GM19043 (cell line): ENCODE results near the gene BRI3BP.
"Not testable (repeated sequence)": the region's sequence is repeated elsewhere in the genome, so short reads cannot be mapped to it uniquely, and the experiment has no call there.

Experiments
- ATAC-seq: cut with Tn5 transposase; IDR thresholded peaks from one replicate; pipeline ENCODE4 v1.9.1; 2021; ENCODE audit warnings: low read depth; ENCODE audit not compliant: unreplicated experiment

Gene BRI3BP

DNA sequence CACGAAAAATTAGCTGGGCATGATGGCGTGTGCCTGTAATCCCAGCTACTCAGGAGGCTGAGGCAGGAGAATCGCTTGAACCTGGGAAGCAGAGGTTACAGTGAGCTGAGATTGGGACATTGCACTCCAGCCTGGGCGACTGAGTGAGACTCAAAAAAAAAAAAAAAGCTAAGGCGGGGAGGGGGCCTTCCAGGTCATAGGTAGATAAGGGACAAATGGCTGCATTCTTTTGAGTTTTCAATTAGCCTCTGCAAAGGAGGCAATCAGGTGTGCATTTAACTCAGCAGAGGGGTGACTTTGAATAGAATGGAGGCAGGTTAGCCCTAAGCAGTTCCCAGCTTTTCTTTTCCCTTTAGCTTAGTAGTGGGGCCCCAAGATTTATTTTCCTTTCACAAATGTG lies 71.0 kb downstream of the BRI3BP start:
- ATAC-seq, result no peak

DNA sequence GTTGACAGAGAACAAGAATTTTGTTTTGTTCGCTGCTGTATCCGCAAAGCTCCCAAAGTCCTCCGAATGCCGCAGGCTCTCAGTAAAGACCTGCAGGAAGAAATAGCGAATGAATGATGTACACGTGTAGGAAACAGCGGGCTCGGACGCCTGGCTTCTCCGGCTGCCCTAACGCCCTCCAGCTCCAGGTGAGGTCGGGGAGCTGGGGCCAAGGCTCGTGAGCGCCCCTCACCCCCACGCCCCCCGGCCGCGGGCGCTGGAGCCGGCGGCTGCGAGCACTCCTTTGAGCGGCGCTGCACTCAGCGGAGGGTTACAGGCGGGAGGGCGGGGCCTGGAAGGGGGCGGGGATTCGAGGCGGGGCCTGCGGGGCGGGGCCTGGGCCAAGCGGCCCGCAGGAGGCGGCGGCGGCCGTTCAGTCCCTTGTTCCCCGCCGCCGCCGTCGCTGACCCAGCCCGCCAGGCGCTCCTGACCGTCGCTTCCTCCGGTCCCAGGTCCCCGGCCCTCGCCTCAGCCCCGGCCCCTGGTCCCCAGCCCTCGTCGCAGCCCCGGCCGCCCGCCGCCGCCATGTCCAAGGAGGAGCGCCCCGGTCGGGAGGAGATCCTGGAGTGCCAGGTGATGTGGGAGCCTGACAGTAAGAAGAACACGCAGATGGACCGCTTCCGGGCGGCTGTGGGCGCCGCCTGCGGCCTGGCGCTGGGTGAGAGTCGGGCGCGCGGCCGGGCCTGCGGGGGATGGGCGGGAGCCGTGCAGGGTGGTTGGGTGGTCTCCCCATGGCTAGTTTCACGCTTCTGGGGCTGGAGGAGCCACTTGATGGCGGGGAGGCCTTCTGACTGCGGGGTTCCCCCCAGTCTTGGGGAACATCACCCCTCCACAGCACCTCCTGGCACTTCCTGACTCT lies 71.8 kb downstream of the BRI3BP start, which contains the start of gene AACS:
AACS (plus strand) TSS at position 415 of the 898 bp plus-strand sequence; CDS start at position 565, 150 bp downstream.
- peak; percentile 90 for ATAC-seq

DNA sequence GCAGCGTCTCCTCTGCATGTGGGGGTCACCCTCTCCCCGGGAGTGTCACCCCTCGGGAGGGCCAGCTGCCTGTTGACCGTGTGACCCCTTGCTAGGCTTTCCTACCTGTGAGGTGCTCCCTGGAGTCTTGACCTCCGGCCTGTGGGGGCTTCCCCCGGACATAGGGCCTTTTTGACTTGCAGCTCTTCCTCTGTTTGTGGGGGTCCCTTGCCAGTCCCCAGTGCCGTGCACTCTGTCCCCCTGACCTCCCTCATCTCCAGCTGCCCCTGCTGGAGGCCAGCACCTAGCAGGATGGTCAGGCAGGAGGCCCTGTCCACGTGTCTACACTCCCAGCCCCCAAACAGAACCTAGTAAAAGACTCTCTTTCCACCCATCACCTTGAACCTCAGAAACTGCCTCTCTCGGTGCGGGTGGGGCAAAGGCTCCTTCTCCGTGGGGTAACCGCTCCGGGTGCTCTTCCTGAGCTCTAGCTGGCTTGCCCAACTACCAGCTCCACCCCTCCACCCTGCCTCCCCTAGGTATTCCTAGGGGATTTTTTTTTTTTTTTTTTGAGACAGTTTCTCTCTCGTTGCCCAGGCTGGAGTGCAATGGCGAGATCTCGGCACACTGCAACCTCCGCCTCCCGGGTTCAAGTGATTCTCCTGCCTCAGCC lies 72.6 kb downstream of the BRI3BP start:
- no peak for ATAC-seq

DNA sequence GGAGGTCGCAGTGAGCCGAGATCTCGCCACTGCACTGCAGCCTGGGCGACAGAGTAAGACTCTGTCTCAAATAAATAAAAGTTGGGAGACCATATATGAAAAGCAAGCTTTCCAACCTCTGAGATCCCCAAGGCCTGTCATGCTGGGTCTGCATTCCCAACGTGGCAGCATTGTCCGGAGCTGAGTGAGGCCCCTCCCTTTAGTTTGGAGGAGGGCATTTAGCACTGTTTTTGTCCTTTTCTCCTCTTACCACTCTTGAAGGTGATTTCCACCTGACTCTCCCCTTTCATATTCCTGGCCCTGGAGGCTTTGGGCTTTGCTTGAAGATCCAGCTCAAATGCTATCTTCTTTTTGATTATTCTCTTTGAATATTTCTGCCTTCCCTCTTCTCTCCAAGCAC lies 74.9 kb downstream of the BRI3BP start:
- ATAC-seq, result no peak

DNA sequence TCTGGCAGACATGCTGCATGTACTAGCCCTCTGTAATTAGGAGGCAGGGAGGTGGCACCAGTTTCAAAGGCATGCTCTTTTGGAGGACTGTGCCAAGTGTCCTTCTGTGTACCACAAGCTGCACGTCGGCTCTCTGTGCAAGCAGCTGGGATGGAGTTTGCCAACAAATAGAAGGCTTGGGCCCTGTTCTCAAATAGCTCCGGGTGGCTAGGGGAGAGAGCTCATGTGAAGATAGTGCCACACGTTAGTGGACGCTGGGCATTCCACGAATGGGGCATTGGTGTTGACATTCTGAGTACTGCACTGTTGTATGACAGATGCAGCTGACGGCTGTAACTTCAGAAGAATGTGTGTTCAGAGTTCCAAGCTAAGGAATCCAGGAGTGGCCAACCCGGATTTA lies 76.2 kb downstream of the BRI3BP start:
- no peak for ATAC-seq

DNA sequence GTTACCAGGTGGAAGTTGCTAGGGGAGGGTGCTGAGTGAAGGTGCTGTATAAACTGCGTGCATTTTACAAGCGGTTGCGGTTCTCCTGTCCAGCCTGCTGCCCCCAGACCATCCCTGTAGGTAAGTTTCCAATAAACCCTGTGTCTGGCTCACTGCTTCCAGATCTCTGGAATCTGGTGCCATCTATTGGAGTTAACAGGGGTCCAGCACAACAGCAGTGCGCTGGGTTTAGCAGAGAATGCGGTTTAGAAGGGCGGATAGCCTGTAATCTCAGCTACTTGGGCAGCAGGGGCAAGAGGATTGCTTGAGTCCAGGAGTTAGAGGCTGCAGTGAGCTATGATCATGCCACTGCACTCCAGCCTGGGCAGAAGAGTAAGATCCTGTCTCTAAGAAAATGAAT lies 76.7 kb downstream of the BRI3BP start:
- no peak for ATAC-seq

DNA sequence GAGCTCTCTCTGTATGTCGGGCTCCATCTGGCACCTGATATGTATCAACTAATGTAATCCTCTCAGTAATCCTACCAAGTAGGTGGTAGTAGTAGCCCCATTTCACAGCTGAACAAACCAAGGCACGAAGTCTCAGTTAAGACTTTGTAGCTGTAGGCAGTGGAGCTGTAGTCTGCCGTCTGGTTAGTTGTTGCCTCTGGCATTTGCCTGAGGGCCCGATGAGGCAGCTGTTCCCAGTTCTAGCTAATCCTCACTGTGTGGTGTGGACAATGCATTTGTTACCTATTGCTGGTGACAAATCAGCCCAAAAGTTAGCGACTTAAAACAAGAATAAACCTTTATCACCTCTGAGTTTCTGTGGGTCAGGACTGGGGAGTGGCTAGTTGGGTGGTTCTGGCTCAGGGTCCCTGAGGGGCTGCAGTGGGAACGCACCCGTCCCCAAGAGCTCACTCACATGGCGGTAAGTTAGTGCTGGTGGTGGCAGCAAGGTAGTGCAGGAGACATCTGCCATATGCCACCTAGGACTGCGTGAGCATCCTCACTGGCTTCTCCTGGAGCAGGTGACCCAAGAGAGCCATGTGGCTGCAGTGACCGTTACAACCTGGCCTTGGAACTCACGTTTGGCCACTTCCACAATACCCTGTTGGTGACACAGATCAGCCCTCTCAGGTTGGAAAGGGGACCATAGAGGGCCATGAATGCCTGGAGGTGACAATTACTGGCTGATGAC lies 77.4 kb downstream of the BRI3BP start:
- ATAC-seq, result no peak

DNA sequence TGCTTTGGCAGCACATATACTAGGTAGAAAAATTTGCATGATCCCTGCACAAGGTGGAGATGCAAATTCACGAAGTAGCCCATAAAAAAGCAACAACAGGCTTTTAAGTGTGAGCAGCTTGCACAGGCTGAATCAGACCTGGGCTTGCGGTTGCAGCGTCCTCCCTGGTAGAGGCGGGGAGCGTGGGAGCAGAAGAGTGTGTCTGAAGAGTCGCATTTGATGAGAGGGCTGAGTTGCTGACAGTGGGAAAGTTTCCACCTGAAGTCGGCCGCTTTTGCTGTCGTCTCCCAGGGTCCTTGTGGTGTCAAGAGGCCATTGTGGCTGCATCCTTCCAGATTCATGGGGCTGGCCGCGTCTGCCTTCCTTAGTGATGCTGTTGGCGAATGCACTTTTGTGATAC lies 78.0 kb downstream of the BRI3BP start:
- ATAC-seq, result no peak

DNA sequence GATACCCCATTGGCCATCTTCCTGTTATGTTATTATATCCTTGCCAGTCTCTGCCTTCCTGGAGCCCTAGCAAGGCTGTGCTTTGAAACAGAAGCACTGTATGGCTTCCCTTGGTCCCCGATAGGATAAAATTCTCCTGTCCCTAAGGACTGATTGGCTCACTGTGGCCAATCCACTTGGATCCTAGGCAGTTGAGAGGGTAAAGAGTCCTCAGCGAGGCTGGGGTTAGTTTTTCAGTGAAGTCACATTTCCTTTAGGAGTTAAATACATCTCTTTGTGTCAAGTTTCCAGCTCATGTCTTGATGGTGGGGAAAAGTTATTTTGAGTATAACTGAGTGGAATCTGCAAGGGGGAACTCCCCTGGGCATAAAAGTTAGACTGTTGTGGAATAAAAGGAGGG lies 79.1 kb downstream of the BRI3BP start:
- no peak for ATAC-seq

DNA sequence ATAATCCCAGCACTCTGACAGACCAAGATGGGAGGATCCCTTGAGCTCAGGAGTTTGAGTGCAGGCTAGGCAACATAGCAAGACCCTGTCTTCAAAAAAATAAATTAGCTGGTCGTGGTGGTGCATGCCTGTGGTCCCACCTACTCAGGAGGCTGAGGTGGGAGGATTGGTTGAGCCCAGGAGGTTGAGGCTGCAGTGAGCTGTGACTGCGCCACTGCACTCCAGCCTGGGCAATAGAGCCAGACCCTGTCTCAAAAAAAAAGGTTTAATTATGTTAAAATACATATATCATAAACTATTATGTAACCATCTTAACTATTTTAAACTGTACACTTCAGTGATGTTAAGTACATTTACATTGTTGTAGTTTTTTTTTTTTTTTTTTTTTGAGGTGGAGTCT lies 80.8 kb downstream of the BRI3BP start:
- ATAC-seq, result not testable (repeated sequence)

DNA sequence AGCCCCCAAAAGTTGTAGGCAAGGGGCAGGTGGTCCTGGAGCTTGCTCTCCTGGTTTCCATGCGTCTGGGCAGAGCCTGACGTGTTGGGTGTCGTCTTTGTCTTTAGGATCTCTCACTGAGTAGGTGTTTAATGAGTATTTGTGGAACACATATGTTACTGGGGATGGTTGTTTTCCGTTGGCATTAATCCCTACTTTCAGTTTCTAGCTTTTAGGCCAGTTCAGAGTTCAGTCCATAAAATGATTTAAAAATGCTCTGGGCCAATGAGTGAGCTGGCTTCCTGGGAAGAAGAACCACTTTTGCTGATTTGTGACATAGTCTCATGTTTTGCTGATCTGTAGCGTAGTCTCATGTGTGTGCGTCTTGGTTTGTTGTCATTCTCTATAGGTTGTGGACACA lies 82.7 kb downstream of the BRI3BP start:
- ATAC-seq, result no peak

DNA sequence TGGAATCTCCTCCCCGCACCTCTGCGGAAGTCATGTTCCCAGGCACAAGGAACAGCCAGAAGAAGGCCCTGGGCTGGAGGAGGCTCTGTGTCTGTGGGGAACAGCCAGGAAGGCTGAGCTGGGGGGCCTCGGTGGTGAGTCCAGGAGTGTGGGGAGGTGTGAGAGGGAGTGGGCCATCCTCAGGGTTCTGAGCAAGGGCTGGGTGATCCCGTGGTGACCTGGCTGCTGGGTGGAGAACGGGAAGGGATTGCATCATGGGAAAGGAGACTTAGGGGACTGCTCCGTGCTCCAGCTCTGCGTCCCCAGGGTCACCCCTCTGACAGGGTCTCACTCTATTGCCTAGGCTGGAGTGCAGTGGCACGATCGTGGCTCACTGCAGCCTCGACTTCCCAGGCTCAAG lies 85.6 kb downstream of the BRI3BP start:
- no peak for ATAC-seq

DNA sequence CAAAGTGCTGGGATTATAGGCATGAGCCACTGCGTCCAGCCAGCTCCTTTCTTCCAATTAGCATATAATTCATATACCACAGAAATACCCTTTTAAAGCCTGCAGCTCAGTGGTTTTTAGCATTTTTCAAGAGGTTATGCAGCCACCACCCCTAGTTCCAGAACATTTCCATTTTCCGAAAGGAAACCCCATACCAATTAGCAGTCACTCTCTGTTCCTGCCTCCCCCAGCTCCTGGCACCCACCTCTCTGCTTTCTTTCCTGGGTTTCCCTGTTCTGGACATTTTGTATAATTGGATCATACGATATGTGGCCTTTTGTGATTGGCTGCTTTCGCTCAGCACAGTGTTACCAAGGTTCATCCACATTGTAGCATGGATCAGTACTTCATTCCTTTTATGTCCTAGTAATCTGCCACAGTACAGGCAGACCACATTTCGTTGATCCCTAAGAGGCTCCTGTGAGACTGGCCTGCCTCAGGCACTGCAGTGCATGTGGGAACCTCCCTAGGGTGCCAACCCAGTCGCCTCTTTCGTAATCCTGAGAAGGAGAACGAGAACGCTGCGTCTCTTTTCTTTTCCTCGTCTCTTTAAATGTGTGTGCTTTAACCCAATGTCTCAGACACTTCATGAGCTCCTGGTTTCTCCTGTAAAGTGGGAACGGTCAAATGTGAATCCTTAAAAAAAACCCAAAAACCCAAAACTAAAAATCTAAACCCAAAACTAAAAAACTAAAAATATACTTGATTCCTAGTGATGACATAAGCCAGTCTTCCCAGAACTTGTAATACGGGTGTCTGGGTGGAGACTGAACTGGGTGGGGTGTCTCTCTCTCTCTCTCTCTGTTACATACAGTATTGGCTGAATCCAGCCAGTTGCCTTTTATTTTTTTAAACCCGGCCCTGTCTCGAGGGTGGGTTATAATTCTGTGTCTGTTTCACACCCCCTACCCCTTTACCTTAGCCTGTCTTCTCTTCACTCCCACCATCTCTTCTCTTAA lies 86.5 kb downstream of the BRI3BP start:
- ATAC-seq, result no peak
